Measurements from ENCODE around the gene TAF8. TPM values are rescaled to one million over a fixed set of nuclear protein-coding genes. Genes with fewer than 3 reads are reported as not detected.

The TAF8 gene
- total RNA-seq, 8 experiments from 2014 or later = 3.7 to 22.7 (median 8.9) TPM

DNA sequence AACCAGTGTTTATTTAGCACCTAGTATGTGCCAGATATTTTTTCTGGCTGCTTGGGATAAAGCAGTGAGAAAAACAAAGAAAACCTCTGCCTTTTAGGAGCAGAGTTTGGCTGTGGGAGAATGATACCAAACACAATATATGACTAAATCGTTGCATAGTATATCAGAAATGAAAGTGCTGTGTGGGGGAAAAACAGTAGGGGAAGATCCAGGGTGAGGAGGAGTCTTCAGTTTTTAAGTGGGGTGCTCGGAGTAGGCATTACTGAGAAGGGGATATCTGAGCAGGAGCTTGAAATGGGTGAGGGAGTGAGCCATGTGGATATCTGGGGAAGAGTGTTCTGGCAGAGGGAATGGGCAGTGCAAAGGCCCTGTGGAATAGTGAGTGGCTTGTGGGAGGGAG, 23.0 kb downstream of the TAF8 start:
- Histone ChIP-seq H3K4me3 (no peak overlapping the region), H3K27ac (no peak overlapping the region), H3K4me1 (replicated peaks in 1 of 2) (no peaks in the 10 kb centered on the region)
- no peak for ATAC-seq (replicated peaks in 6 of 8)
- in situ Hi-C loops (cut with MboI; ENCODE audit: low pct_unique_long_range_greater_than_20kb in 2 of 9, low sequenced_read_pairs in 9 of 9, unreplicated experiment in 9 of 9) = loop anchor here in 3 of 9 experiments (10.0 to 25.0 kb wide), 2 partner anchors 89 to 92 kb away; partner anchors contain the start of gene GUCA1A (in 1 of the 3)
- 80 to 100% (median 91%) methylated on average over 1 to 2 of the region's 2 CpGs for WGBS, 10 experiments

- in situ Hi-C loops (cut with MboI; ENCODE audit: low pct_unique_long_range_greater_than_20kb in 2 of 9, low sequenced_read_pairs in 9 of 9, unreplicated experiment in 9 of 9) = loop anchor here in 3 of 9 experiments (10.0 to 25.0 kb wide), 2 partner anchors 90 to 487 kb away; partner anchors contain the start of gene UBR2 (in 1 of the 3)
- Histone ChIP-seq H3K27ac (no peak overlapping the region), H3K4me3 (no peak overlapping the region), H3K4me1 (replicated peaks in 1 of 2) (no peaks in the 10 kb centered on the region)
- 0 to 100% (median 20%) methylated on average over 1 to 7 of the region's 7 CpGs; no CpG with 5 or more reads in 4 of the 10 experiments for WGBS, 10 experiments
- ATAC-seq (replicated peaks in 6 of 8) = peak; percentile 32 to 88 (median 56)
Measured at GRCh38 chr6:42075159-42075838, 25.0 kb downstream of the TAF8 start.

GRCh38 chr6:42078386-42078785, 28.1 kb downstream of the TAF8 start:
- Histone ChIP-seq H3K4me3 (no peak overlapping the region), H3K4me1 (replicated peaks in 1 of 2) (no peaks in the 10 kb centered on the region), H3K27ac (no peak overlapping the region)
- 73 to 100% (median 85%) methylated on average over 1 to 10 of the region's 11 CpGs; no CpG with 5 or more reads in 2 of the 10 experiments for WGBS, 10 experiments
- in situ Hi-C loops (cut with MboI; ENCODE audit: low pct_unique_long_range_greater_than_20kb in 2 of 9, low sequenced_read_pairs in 9 of 9, unreplicated experiment in 9 of 9) = loop anchor here in 3 of 9 experiments (10.0 to 25.0 kb wide), 2 partner anchors 86 to 484 kb away; partner anchors contain the start of gene UBR2 (in 1 of the 3)
- no peak for ATAC-seq (replicated peaks in 6 of 8)

GRCh38 chr6:42079941-42080464, 29.7 kb downstream of the TAF8 start:
- no peak for ATAC-seq (replicated peaks in 6 of 8)
- in situ Hi-C loops (cut with MboI; ENCODE audit: low pct_unique_long_range_greater_than_20kb in 2 of 9, low sequenced_read_pairs in 9 of 9, unreplicated experiment in 9 of 9) = loop anchor here in 3 of 9 experiments (10.0 to 25.0 kb wide), 2 partner anchors 85 to 482 kb away; partner anchors contain the start of gene UBR2 (in 1 of the 3)
- 82 to 100% (median 95%) methylated on average over 1 to 9 of the region's 10 CpGs; no CpG with 5 or more reads in 1 of the 10 experiments for WGBS, 10 experiments
- Histone ChIP-seq H3K4me3 (no peak overlapping the region), H3K27ac (no peak overlapping the region), H3K4me1 (replicated peaks in 1 of 2) (no peaks in the 10 kb centered on the region)

DNA sequence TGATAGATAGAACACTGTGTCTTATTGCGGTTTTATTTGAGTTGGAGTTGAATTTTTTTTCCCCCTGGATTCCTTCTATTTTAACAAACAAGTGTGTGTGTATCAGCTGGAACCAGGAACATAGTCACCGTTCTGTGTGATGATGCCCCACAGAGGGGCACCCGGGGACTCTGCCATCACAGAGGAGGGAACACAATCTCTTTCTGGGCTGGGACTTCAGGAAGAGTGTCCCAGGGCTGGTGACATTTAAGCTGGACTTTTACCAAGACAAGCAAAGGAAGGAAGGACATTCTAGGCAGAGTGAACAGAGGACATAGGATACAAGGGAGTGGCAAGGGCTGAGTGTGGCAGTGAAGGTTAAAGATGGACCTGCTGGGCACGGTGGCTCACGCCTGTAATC, 33.2 kb downstream of the TAF8 start:
- no peak overlapping the region for H3K4me3 ChIP-seq
- H3K4me1 ChIP-seq (replicated peaks in 1 of 2) = no peaks in the 10 kb centered on the region
- in situ Hi-C loops (cut with MboI; ENCODE audit: low pct_unique_long_range_greater_than_20kb in 2 of 9, low sequenced_read_pairs in 9 of 9, unreplicated experiment in 9 of 9) = loop anchor here in 1 of 9 experiments (25.0 kb wide), 1 partner anchor 479 kb away; the partner anchor contains the start of gene UBR2
- ATAC-seq (replicated peaks in 6 of 8) = no peak
- H3K27ac ChIP-seq = no peak overlapping the region
- WGBS, 10 experiments = 83 to 100% (median 100%) methylated on average over 1 to 3 of the region's 5 CpGs; no CpG with 5 or more reads in 3 of the 10 experiments

DNA sequence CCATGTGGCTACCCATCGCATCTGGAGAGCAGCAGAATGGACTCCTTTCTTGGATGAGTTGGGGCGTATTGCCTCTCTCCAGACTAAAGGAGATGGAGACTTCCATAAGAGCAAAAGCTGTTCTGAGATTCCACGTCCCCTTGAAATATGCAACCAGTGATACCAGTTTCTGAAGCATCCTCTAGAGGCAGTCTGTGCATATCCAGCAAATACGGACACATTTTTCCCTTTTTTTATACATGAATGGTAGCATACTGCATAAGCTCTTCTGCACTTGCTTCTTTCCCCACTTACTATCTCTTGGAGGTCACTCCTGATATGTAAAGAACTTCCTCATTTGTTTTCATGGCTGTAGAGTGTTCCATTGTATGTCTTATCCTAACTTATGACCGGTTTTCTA, 34.6 kb downstream of the TAF8 start:
- no peaks in the 10 kb centered on the region for H3K4me1 ChIP-seq (replicated peaks in 1 of 2)
- no peak overlapping the region for H3K4me3 ChIP-seq
- no peak for ATAC-seq (replicated peaks in 6 of 8)
- in situ Hi-C loops (cut with MboI; ENCODE audit: low pct_unique_long_range_greater_than_20kb in 2 of 9, low sequenced_read_pairs in 9 of 9, unreplicated experiment in 9 of 9) = loop anchor here in 1 of 9 experiments (25.0 kb wide), 1 partner anchor 477 kb away; the partner anchor contains the start of gene UBR2
- H3K27ac ChIP-seq = no peak overlapping the region
- WGBS, 10 experiments = 78 to 100% (median 89%) methylated on average over 1 to 5 of the region's 5 CpGs; no CpG with 5 or more reads in 3 of the 10 experiments

DNA sequence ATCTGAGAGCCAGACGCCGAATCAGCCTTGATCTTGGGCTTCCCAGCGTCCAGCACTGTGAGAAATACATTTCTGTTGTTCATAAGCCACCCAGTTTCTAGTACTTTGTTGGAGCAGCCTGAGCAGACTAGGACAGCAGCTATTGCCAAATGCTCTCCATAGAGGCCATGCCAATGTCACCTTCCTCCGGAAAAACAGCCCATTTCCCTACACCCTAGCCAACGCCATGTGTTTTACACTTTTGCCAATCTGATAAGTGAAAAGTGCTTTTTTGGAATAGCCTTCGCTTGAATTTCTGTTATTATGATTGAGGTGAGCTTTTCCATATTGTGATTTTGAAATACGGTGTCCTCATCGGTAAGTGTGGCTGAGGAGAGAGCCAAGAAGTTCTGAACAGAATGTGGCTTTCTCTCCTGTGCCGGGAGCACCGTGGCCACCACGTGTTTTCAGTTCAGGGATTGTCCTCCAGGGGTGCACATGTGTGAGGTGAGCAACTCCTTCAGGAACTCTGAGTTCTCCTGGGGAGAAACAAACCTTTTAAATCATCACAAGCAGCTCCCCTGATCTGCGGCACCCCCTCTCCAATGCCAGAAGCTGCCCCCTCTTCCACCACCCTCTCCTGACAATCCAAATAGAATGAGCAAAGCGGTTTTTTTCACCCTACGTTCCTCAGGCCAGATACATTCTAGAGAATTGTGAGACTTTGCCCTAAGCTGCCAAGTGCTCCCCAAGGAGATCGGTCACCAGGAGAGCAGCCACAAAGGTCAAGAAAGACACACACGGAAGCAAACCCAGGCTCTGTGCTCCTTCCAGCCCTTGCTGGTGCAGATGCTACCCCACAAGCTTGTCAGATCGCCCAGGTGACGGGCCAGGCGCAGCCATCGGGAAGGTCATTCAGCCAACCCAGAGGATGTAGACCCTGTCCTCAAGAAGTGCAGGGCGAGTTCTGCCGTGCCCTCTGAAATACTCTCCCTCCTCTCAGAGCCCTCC, 36.0 kb downstream of the TAF8 start:
- in situ Hi-C loops (cut with MboI; ENCODE audit: low pct_unique_long_range_greater_than_20kb in 2 of 9, low sequenced_read_pairs in 9 of 9, unreplicated experiment in 9 of 9) = loop anchor here in 1 of 9 experiments (25.0 kb wide), 1 partner anchor 476 kb away; the partner anchor contains the start of gene UBR2
- peak in 1 of 8 experiments; percentile 45 for ATAC-seq (replicated peaks in 6 of 8)
- Histone ChIP-seq H3K4me3 (no peak overlapping the region), H3K27ac (no peak overlapping the region), H3K4me1 (replicated peaks in 1 of 2) (no peaks in the 10 kb centered on the region)
- 63 to 100% (median 83%) methylated on average over 1 to 10 of the region's 22 CpGs; no CpG with 5 or more reads in 1 of the 10 experiments for WGBS, 10 experiments

DNA sequence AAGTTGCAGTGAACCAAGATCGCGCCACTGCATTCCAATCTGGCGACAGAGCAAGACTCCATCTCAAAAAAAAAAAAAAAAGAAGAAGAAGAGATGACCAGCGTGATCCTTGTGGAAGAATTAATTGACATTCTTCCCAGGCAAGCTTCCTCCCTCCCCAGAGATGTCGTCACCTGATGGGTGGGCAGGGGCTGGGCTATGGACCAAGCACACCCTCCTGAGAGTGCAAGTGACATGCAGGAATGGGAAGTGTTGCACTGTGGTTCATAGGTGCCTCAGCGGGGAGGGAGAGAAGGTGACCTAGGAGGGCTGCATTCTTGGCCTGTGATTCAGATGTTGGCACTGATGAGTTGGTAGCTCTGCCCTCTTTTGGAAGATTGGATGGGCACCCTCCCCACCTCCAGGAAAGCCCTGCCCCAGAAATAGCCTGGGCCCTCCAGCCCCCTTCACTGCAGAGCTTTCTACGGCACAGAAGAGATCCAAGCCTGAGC, 37.8 kb downstream of the TAF8 start:
- 45 to 91% (median 73%) methylated on average over 1 to 4 of the region's 7 CpGs; no CpG with 5 or more reads in 6 of the 10 experiments for WGBS, 10 experiments
- Histone ChIP-seq H3K4me3 (no peak overlapping the region), H3K27ac (no peak overlapping the region), H3K4me1 (replicated peaks in 1 of 2) (no peaks in the 10 kb centered on the region)
- in situ Hi-C loops (cut with MboI; ENCODE audit: low pct_unique_long_range_greater_than_20kb in 2 of 9, low sequenced_read_pairs in 9 of 9, unreplicated experiment in 9 of 9) = loop anchor here in 1 of 9 experiments (25.0 kb wide), 1 partner anchor 474 kb away; the partner anchor contains the start of gene UBR2
- ATAC-seq (replicated peaks in 6 of 8) = peak in 1 of 8 experiments; percentile 20

GRCh38 chr6:42090819-42091717, 40.7 kb downstream of the TAF8 start:
- in situ Hi-C loops (cut with MboI; ENCODE audit: low pct_unique_long_range_greater_than_20kb in 2 of 9, low sequenced_read_pairs in 9 of 9, unreplicated experiment in 9 of 9) = loop anchor here in 1 of 9 experiments (25.0 kb wide), 1 partner anchor 471 kb away; the partner anchor contains the start of gene UBR2
- no peak for ATAC-seq (replicated peaks in 6 of 8)

DNA sequence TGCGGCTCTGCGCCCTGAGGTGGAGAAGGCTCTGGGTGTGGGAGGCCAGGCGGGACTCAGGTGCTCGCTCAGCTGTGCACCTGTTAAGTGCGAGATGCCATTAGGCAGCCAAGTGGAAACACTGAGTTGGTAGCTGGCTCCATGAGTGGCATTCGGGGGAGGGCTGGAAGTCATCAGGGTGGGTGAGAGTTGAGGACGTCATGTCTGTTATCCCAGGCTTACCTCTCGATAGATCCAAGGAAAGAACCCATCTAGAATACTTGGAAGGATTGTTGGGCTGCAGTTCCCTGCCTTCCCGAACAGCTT, 41.3 kb downstream of the TAF8 start:
- Histone ChIP-seq H3K4me1 (replicated peaks in 1 of 2) (no peaks in the 10 kb centered on the region), H3K4me3 (no peak overlapping the region), H3K27ac (no peak overlapping the region)
- WGBS, 10 experiments = 53 to 94% (median 90%) methylated on average over 4 to 8 of the region's 9 CpGs
- ATAC-seq (replicated peaks in 6 of 8) = no peak
- in situ Hi-C loops (cut with MboI; ENCODE audit: low pct_unique_long_range_greater_than_20kb in 2 of 9, low sequenced_read_pairs in 9 of 9, unreplicated experiment in 9 of 9) = loop anchor here in 1 of 9 experiments (25.0 kb wide), 1 partner anchor 471 kb away; the partner anchor contains the start of gene UBR2

More at GRCh38 chr6:42090819-42091717, 40.7 kb downstream of the TAF8 start:
- WGBS, 10 experiments = 58 to 88% (median 83%) methylated on average over 1 to 9 of the region's 10 CpGs; no CpG with 5 or more reads in 1 of the 10 experiments
- Histone ChIP-seq H3K27ac (no peak overlapping the region), H3K4me1 (replicated peaks in 1 of 2) (no peaks in the 10 kb centered on the region), H3K4me3 (no peak overlapping the region)

GRCh38 chr6:42093582-42094329, 43.4 kb downstream of the TAF8 start:
- in situ Hi-C loops (cut with MboI; ENCODE audit: low pct_unique_long_range_greater_than_20kb in 2 of 9, low sequenced_read_pairs in 9 of 9, unreplicated experiment in 9 of 9) = loop anchor here in 1 of 9 experiments (25.0 kb wide), 1 partner anchor 469 kb away; the partner anchor contains the start of gene UBR2
- ATAC-seq (replicated peaks in 6 of 8) = peak in 5 of 8 experiments; percentile 28 to 79 (median 42)
- whole genome bisulfite sequencing, 10 experiments = 27 to 90% (median 76%) methylated on average over 3 to 7 of the region's 10 CpGs; no CpG with 5 or more reads in 3 of the 10 experiments
- Histone ChIP-seq H3K4me1 (replicated peaks in 1 of 2) (no peaks in the 10 kb centered on the region), H3K27ac (no peak overlapping the region), H3K4me3 (no peak overlapping the region)
